Superior temporal gyrus (tissue), 1 donor: ENCODE measurements around the gene KCNIP3.
A peak's percentile ranks its signal among the peaks of the same experiment; 100 is the strongest.

ENCODE experiments used
- DNase-seq: peaks from one replicate; pipeline ENCODE4 v3.0.0-alpha.2; 2016; ENCODE audit errors: extremely low spot score

The KCNIP3 gene

GRCh38 chr2:95294579-95295250 lies 2.4 kb upstream of the KCNIP3 start:
- DNase-seq, result no peak

- DNase-seq, result no peak
Observed at GRCh38 chr2:95295376-95295775, 1.8 kb upstream of the KCNIP3 start.

GRCh38 chr2:95296011-95296410 lies 1.1 kb upstream of the KCNIP3 start:
- DNase-seq, result peak; percentile 77

GRCh38 chr2:95297639-95298395 lies 670 bp downstream of the KCNIP3 start:
- DNase-seq, result no peak

GRCh38 chr2:95298486-95299111 lies 1.5 kb downstream of the KCNIP3 start:
- no peak for DNase-seq

GRCh38 chr2:95299961-95300360 lies 2.8 kb downstream of the KCNIP3 start:
- DNase-seq, result no peak

- DNase-seq, result no peak
Observed at GRCh38 chr2:95300450-95300849, 3.3 kb downstream of the KCNIP3 start.

- no peak for DNase-seq
Observed at GRCh38 chr2:95301186-95301585, 4.0 kb downstream of the KCNIP3 start.

GRCh38 chr2:95301876-95302641 lies 4.9 kb downstream of the KCNIP3 start:
- peak; percentile 67 for DNase-seq

GRCh38 chr2:95303191-95303919 lies 6.2 kb downstream of the KCNIP3 start:
- peak; percentile 72 for DNase-seq

GRCh38 chr2:95305380-95306061 lies 8.4 kb downstream of the KCNIP3 start:
- no peak for DNase-seq

- no peak for DNase-seq
Observed at GRCh38 chr2:95306336-95306895, 9.3 kb downstream of the KCNIP3 start.

- no peak for DNase-seq
Observed at GRCh38 chr2:95307036-95307435, 9.9 kb downstream of the KCNIP3 start.

GRCh38 chr2:95307878-95308277 lies 10.7 kb downstream of the KCNIP3 start:
- DNase-seq, result no peak

GRCh38 chr2:95308426-95308990 lies 11.4 kb downstream of the KCNIP3 start:
- no peak for DNase-seq

- DNase-seq, result no peak
Observed at GRCh38 chr2:95309599-95309998, 12.5 kb downstream of the KCNIP3 start.

- no peak for DNase-seq
Observed at GRCh38 chr2:95310216-95310615, 13.1 kb downstream of the KCNIP3 start.

- no peak for DNase-seq
Observed at GRCh38 chr2:95310651-95311050, 13.5 kb downstream of the KCNIP3 start.

GRCh38 chr2:95311815-95312542 lies 14.8 kb downstream of the KCNIP3 start:
- DNase-seq, result no peak
